MCF 10A (cell line): ENCODE measurements around the gene ELL2. TPM values are rescaled to one million over a fixed set of nuclear protein-coding genes. Genes with fewer than 3 reads are reported as not detected.

Source experiments
- BruUV-seq: library from RNA; stranded (reverse); fragments of 400-500 nt; replicated peaks from 2 replicates; lab custom pipeline; 2021; lab: Mats Ljungman, UMichigan
- CTCF ChIA-PET: fragments of 300-600 bp; sonication (Branson Sonifier 250); formaldehyde crosslinking; extraction: SDS; loops from one replicate; lab custom pipeline; 2021; ENCODE audit warnings: antibody characterized with exemption, inconsistent platforms; lab: Yijun Ruan, JAX
- POLR2A ChIA-PET: fragments of 300-600, 350-650 bp; sonication (Branson Sonifier 250); formaldehyde crosslinking; extraction: SDS; loops from one replicate; lab custom pipeline; 2020; ENCODE audit warnings: antibody characterized with exemption, inconsistent platforms; lab: Yijun Ruan, JAX
- DNase-seq: peaks from one replicate; pipeline ENCODE4 v3.0.0-alpha.2; 2018; ENCODE audit not compliant: unreplicated experiment
- H3K27ac Mint-ChIP-seq: one replicate; pipeline ENCODE4 v1.8.0; 2022; ENCODE audit warnings: mild to moderate bottlenecking, low read depth, mixed read lengths; ENCODE audit not compliant: unreplicated experiment
- H3K27me3 Mint-ChIP-seq: one replicate; pipeline ENCODE4 v1.8.0; 2022; ENCODE audit warnings: mixed read lengths; ENCODE audit not compliant: insufficient read depth, unreplicated experiment
- H3K36me3 Mint-ChIP-seq: one replicate; pipeline ENCODE4 v1.8.0; 2022; ENCODE audit warnings: mild to moderate bottlenecking, moderate library complexity, mixed read lengths; ENCODE audit not compliant: insufficient read depth, unreplicated experiment
- H3K4me1 Mint-ChIP-seq: one replicate; pipeline ENCODE4 v1.8.0; 2022; ENCODE audit warnings: mixed read lengths; ENCODE audit not compliant: insufficient read depth, unreplicated experiment
- H3K4me3 Mint-ChIP-seq: one replicate; pipeline ENCODE4 v1.8.0; 2022; ENCODE audit warnings: mild to moderate bottlenecking, moderate library complexity, mixed read lengths; ENCODE audit not compliant: unreplicated experiment
- H3K9me3 Mint-ChIP-seq: one replicate; pipeline ENCODE4 v1.8.0; 2022; ENCODE audit warnings: mixed read lengths; ENCODE audit not compliant: unreplicated experiment
- CTCF ChIP-seq: fragments of 200-600 bp; IDR thresholded peaks from one replicate; pipeline ENCODE4 v1.8.0; 2022; ENCODE audit warnings: antibody characterized with exemption, mild to moderate bottlenecking; ENCODE audit not compliant: unreplicated experiment
- intact Hi-C: fragments of 100-400 bp; cut with micrococcal nuclease; formaldehyde crosslinking; loops from 2 replicates; pipeline ENCODE4 v1.14.1; 2022
- total RNA-seq: library from RNA; stranded (reverse); gene quantifications from 2 replicates; pipeline ENCODE4 v1.2.3, GENCODE V29; 2022

ELL2 gene
- total RNA-seq, 1 experiment from 2014 or later: 147 TPM

DNA sequence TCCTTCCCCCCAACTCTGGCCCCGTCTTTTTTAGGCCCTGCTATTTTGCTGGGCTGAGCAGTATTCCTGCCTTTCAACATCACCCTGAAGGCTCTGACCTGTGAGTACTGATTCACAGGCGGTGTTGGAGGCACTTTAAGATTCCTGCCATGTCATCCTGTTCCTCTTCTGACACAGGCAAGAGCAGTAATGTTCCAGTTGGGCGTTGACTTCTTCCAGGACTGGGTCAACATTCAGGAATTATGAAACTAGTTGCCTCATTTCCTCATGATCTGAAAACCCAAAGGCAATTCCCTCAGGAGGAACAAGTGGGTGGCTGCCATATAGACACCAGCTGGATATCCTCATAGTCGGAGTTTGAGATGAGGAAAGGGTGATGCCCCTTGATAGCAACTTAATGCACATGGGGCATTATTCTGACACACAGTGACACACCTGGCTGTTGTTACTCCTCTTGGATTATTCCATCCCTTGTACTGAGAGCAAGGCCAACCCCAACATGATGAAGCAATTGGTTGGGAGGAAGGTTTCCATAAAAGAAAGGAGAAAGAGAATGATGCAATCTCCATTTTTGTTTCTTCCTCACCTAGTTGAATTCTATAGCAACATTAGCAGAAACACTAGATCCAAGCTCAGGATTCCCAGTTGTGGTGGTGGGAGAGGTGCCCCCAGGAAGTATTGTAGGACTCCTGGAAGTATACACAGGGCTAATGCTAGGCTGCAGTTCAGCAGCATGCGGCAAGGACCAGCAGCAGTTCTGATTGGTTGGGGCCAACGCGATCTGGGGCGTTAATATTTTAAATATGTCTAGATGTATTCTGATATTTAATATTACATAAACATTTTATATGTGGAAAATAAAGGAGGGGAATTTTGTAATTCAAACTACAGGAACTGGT, 119.5 kb downstream of the ELL2 start:
- intact Hi-C loops: loop anchor here (1.0 kb wide), 1 partner anchor 20 kb away; the partner anchor contains the start of gene GLRX
- Mint-ChIP-seq H3K4me3 (peak overlapping the region; percentile 45), H3K4me1 (peaks cover 40% of the 10 kb centered on the region), H3K9me3 (no peaks in the 10 kb centered on the region), H3K36me3 (peaks cover 7% of the 10 kb centered on the region), H3K27ac (peak overlapping the region; percentile 85), H3K27me3 (no peaks in the 10 kb centered on the region)
- no peak for TF ChIP-seq CTCF
- BruUV-seq: TSS peak; percentile 71
- ChIA-PET CTCF (interaction anchor here (0.6 to 16.0 kb wide), 9 partner anchors 11 to 198 kb away, joined by 3 to 336 read pairs (median 5); partner anchors contain the start of genes GLRX and RFESD), POLR2A (interaction anchor here (0.6 to 6.6 kb wide), 7 partner anchors 11 to 195 kb away, joined by 3 to 55 read pairs (median 3); partner anchors contain the start of genes GLRX and RFESD)
- DNase-seq: peak; percentile 95

- no peak for DNase-seq
- Mint-ChIP-seq H3K27me3 (no peaks in the 10 kb centered on the region), H3K4me1 (peaks cover 40% of the 10 kb centered on the region), H3K9me3 (no peaks in the 10 kb centered on the region), H3K4me3 (no peak overlapping the region), H3K36me3 (peaks cover 7% of the 10 kb centered on the region), H3K27ac (peak overlapping the region; percentile 85)
- intact Hi-C loops: no loop called here
- no peak for TF ChIP-seq CTCF
- ChIA-PET CTCF (interaction anchor here (0.6 to 16.0 kb wide), 9 partner anchors 18 to 838 kb away, joined by 3 to 336 read pairs (median 4); partner anchors contain the start of genes GLRX and RFESD), POLR2A (interaction anchor here (0.9 to 6.6 kb wide), 4 partner anchors 18 to 195 kb away, joined by 3 to 55 read pairs (median 3); partner anchors contain the start of genes GLRX and RFESD)
- BruUV-seq: no TSS peak
Observed at GRCh38 chr5:95840956-95841705, 120.5 kb downstream of the ELL2 start.

DNA sequence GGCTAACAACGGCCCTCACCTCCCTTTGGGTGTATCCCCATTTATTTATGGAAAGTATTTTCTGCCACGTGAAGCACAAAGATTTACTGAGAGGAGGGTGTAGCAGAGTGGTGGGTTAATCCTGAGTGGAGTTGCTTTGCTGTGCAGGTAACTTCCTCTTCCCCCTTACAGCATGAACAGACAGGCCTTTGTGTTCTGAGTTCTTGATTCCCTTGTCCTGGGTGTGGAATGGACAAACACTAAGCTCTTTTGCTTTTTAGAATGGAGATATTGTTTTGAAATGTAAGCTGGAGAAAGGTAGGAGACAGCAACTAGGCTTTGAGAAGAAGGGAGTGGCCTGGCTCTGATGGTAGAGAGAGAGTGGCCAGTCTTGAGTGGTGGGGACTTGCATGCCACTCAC, 122.0 kb downstream of the ELL2 start:
- no peak for DNase-seq
- no TSS peak for BruUV-seq
- Mint-ChIP-seq H3K27ac (peak overlapping the region; percentile 25), H3K27me3 (no peaks in the 10 kb centered on the region), H3K36me3 (peaks cover 7% of the 10 kb centered on the region), H3K9me3 (no peaks in the 10 kb centered on the region), H3K4me3 (no peak overlapping the region), H3K4me1 (peaks cover 45% of the 10 kb centered on the region)
- intact Hi-C loops: no loop called here
- ChIA-PET CTCF (interaction anchor here (12.4 to 16.0 kb wide), 2 partner anchors 55 to 196 kb away, joined by 149 to 336 read pairs; partner anchors contain the start of gene RFESD), POLR2A (interaction anchor here (6.6 kb wide), 1 partner anchor 16 kb away, joined by 55 read pairs; the partner anchor contains the start of gene GLRX)
- no peak for TF ChIP-seq CTCF
